Measurements from ENCODE around the gene COL6A5. TPM values are rescaled to one million over a fixed set of nuclear protein-coding genes. Genes with fewer than 3 reads are reported as not detected.

Gene COL6A5
- total and polyA plus RNA-seq, 2 experiments from 2014 or later, result 0.03 to 0.05 TPM

- no peak for TF ChIP-seq EZH2 (IDR thresholded peaks at IDR 0.05; ENCODE audit: low read depth, unreplicated experiment)
- Mint-ChIP-seq H3K36me3 (ENCODE audit: low read depth) (no peaks in the 10 kb centered on the region), H3K4me3 (no peak overlapping the region), H3K27me3 (ENCODE audit: insufficient read depth, low read depth, poor library complexity) (peaks cover 1% of the 10 kb centered on the region), H3K27ac (no peak overlapping the region), H3K9me3 (no peaks in the 10 kb centered on the region), H3K4me1 (peaks cover 15% of the 10 kb centered on the region)
- no peak for ATAC-seq
- no peak overlapping the region for H3K4me2 ChIP-seq
- H3K9me2 ChIP-seq (ENCODE audit: insufficient read depth), result no peaks in the 10 kb centered on the region
- no peak overlapping the region for H3K4me3 ChIP-seq
- H4K20me1 ChIP-seq (replicated peaks; ENCODE audit: insufficient read depth), result no peaks in the 10 kb centered on the region
- DNase-seq (ENCODE audit: low spot score), result no peak
- peaks cover 9% of the 10 kb centered on the region for H3K4me1 ChIP-seq (ENCODE audit: insufficient read depth)
- H3K27ac ChIP-seq (ENCODE audit: low read depth), result no peak overlapping the region
- no peaks in the 10 kb centered on the region for H3K27me3 ChIP-seq (ENCODE audit: insufficient read depth)
- no peaks in the 10 kb centered on the region for H3K79me2 ChIP-seq (replicated peaks; ENCODE audit: insufficient read depth)
- no peaks in the 10 kb centered on the region for H3F3A ChIP-seq (replicated peaks; ENCODE audit: low read depth)
- H3K36me3 ChIP-seq (ENCODE audit: insufficient read depth), result no peaks in the 10 kb centered on the region
- H2AFZ ChIP-seq, result no peak overlapping the region
Measured at GRCh38 chr3:130528120-130528519, 182.6 kb downstream of the COL6A5 start.

- no peak overlapping the region for H3K4me3 Mint-ChIP-seq
- no peaks in the 10 kb centered on the region for H3K9me2 ChIP-seq (ENCODE audit: insufficient read depth)
- no peak overlapping the region for H3K4me3 ChIP-seq
- H3K36me3 ChIP-seq (ENCODE audit: insufficient read depth), result no peaks in the 10 kb centered on the region
- H3K9me3 Mint-ChIP-seq, result no peaks in the 10 kb centered on the region
- H3K36me3 Mint-ChIP-seq (ENCODE audit: low read depth), result no peaks in the 10 kb centered on the region
- H4K20me1 ChIP-seq (replicated peaks; ENCODE audit: insufficient read depth), result no peaks in the 10 kb centered on the region
- peaks cover 15% of the 10 kb centered on the region for H3K4me1 Mint-ChIP-seq
- DNase-seq (ENCODE audit: low spot score) (peak; percentile 57), ATAC-seq (peak; percentile 96)
- peaks cover 9% of the 10 kb centered on the region for H3K4me1 ChIP-seq (ENCODE audit: insufficient read depth)
- no peaks in the 10 kb centered on the region for H3K27me3 ChIP-seq (ENCODE audit: insufficient read depth)
- peaks cover 1% of the 10 kb centered on the region for H3K27me3 Mint-ChIP-seq (ENCODE audit: insufficient read depth, low read depth, poor library complexity)
- no peak overlapping the region for H3K27ac Mint-ChIP-seq
- no peak overlapping the region for H3K4me2 ChIP-seq
- H3K79me2 ChIP-seq (replicated peaks; ENCODE audit: insufficient read depth), result no peaks in the 10 kb centered on the region
- H2AFZ ChIP-seq, result no peak overlapping the region
- H3F3A ChIP-seq (replicated peaks; ENCODE audit: low read depth), result no peaks in the 10 kb centered on the region
- TF ChIP-seq JUNB (IDR thresholded peaks at IDR 0.05; ENCODE audit: unreplicated experiment) (no peak), ZNF114 (CRISPR knock-in tag; IDR thresholded peaks at IDR 0.05) (no peak), CTCF (conservative IDR thresholded peaks at IDR 0.05; ENCODE audit: low read depth in 2 of 2) (peak in 1 of 2 experiments; percentile 46; a peak in 2 of 4 replicates)
- no peak overlapping the region for H3K27ac ChIP-seq (ENCODE audit: low read depth)
Measured at GRCh38 chr3:130529486-130530215, 184.2 kb downstream of the COL6A5 start.

GRCh38 chr3:130533247-130533646 is 187.8 kb downstream of the COL6A5 start:
- Mint-ChIP-seq H3K4me3 (no peak overlapping the region), H3K27ac (no peak overlapping the region), H3K36me3 (ENCODE audit: low read depth) (no peaks in the 10 kb centered on the region), H3K4me1 (peaks cover 10% of the 10 kb centered on the region; the same call in 2 of the 3 replicates), H3K9me3 (no peaks in the 10 kb centered on the region), H3K27me3 (ENCODE audit: insufficient read depth, low read depth, poor library complexity) (peaks cover 1% of the 10 kb centered on the region)
- ATAC-seq, result no peak
- no peak for TF ChIP-seq NANOG (IDR thresholded peaks at IDR 0.05; ENCODE audit: borderline replicate concordance)
- H3K36me3 ChIP-seq (ENCODE audit: insufficient read depth), result no peaks in the 10 kb centered on the region
- no peak overlapping the region for H3K4me2 ChIP-seq
- no peak overlapping the region for H3K4me3 ChIP-seq
- H3K9me2 ChIP-seq (ENCODE audit: insufficient read depth), result no peaks in the 10 kb centered on the region
- no peaks in the 10 kb centered on the region for H4K20me1 ChIP-seq (replicated peaks; ENCODE audit: insufficient read depth)
- DNase-seq (ENCODE audit: low spot score), result no peak
- H3K27ac ChIP-seq (ENCODE audit: low read depth), result no peak overlapping the region
- no peaks in the 10 kb centered on the region for H3F3A ChIP-seq (replicated peaks; ENCODE audit: low read depth)
- H3K27me3 ChIP-seq (ENCODE audit: insufficient read depth), result no peaks in the 10 kb centered on the region
- H2AFZ ChIP-seq, result no peak overlapping the region
- peaks cover 9% of the 10 kb centered on the region for H3K4me1 ChIP-seq (ENCODE audit: insufficient read depth)
- no peaks in the 10 kb centered on the region for H3K79me2 ChIP-seq (replicated peaks; ENCODE audit: insufficient read depth)

Other genes starting within 250 kb of the COL6A5 start
- gene COL6A6, start 171.5 kb downstream of the COL6A5 start, total RNA-seq (2014; rRNA removed; shearing (Covaris generic)), result 0.04 and 0.07 TPM in 2 replicates
- gene COL6A6, start 171.5 kb downstream of the COL6A5 start, polyA plus RNA-seq (2016; fragmentation: Nextera tagmentation; extraction: Ambion mirVana), result 0.10 TPM in 1 of 2 replicates, not detected in the other